Activated CD4-positive, alpha-beta T cell treated with anti-CD3 and anti-CD28 coated beads for 48 hours (primary cell): ENCODE data around the gene EML4.

ENCODE experiments used
- DNase-seq: peaks from one replicate; pipeline ENCODE4 v3.0.0-alpha.2; 2020

The EML4 gene

DNA sequence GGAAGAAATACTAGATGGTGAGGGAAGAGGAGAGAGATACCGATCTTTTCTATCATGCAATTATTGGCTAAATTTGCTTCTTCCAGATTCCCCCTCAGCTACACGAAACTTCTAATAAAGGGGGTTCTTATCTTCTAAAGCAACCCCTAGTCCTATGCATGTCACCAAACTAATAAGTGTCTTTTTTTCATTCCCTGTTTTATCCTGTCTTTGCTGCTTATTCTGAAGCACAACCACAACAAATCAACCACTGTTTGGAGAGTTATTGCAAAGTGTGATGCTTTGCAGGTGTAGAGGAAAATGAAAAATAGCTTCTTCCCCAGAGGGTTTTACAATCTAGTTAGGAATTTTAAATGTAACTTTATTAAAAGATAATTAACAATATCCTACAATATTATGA is 60.8 kb downstream of the EML4 start:
- no peak for DNase-seq

DNA sequence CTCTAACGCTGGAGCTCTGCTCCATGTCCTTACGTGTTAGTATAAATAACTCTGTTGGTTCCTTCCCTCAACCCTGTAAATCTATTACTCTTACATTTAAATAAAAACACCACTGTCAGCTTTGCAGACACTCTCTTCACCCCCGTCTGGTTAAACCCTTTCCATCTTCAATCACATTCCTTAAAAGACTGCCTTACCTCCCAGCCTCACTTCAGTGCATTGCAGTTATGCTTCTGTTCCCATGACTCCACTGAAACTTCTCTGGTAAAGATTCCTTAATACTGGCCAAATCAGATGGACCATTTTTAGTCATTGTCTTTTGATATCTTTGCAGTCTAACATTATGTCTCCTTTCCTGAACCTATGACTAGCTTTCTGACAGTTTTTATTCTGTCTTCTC is 61.7 kb downstream of the EML4 start:
- DNase-seq, result no peak

DNA sequence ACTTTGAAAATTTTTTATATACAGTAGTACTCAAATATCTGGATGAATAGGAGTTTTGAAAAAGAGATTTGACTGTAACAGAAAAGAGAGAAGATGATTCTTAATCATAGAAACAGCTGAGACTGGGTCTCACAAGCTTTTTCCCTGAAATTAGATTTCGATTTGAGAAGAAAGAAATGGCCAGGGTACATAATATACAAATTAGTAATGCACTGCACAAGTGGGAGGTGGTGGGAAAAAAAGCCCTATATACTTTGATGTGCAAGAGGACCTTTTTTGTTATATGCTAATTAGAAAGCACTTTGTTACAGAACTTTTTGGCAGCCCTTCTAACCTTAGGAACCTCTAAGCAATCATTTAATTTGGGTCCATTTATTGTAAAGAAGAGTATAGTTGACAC is 62.9 kb downstream of the EML4 start:
- DNase-seq, result no peak

DNA sequence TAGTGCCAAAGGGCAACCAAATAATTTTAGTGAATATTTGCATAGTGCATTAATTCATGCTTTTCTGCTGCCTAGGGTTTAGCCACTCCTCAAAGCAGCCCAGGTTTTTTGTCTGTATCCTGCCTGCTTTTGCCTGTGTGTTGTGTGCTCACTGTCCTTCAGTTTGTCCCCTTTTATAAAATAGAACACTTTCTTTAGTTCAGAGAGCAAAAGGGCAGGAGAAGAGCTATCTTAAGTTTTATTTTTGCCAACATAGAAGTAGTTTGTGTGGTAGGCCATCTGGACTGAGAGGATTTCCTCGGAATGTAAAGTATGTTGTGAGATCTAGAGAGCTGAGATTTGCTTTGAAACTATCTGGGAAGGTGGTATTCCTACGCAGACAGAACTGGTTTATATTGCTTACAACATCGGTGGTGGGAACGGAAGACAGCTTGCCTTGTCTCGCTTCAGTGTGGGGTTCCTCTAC is 64.9 kb downstream of the EML4 start:
- DNase-seq, result no peak

DNA sequence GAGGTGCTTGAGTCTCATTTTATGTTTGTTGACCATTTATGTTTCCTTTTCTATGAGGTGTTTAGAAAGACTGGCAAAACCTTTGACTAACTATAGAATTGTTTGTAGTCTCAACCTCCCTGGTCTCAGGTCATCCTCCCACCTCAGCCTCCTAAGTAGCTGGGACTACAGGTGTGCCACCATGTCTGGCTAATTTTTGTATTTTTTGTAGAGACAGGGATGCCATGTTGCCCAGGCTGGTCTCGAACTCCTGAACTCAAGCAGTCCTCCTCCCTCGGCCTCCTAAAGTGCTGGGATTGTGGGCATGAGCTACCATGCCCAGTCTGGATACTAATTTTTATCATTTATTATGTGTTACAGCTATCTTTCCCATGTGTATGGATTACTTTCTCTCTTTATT is 67.8 kb downstream of the EML4 start:
- no peak for DNase-seq

DNA sequence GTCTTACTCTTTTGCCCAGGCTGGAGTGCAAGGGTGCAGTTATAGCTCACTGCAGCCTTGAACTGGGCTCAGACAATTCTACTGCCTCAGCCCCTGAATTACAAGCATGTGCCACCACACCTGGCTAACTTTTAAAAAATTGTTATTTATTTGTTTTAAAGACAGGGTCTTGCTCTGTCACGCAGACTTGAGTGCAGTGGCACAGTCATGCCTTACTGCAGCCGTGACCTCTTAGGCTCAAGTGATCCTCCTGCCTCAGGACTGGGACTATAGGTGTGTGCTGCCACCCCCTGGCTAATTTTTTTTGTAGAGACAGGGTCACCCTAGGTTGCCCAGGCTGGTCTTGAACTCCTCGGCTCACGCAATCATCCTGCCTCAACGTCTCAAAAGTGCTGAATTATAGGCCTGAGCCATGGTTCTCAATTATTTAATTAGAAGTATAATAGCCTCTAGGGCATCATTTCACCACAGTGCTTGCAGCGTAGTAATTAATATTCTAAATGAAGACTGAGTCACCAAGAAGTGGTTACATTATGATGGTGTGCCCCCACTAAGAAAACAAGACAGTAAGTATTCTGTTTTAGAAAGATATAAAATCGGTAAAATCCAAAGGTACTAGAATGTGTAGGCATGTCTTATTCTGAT is 69.6 kb downstream of the EML4 start:
- DNase-seq, result peak; percentile 60

DNA sequence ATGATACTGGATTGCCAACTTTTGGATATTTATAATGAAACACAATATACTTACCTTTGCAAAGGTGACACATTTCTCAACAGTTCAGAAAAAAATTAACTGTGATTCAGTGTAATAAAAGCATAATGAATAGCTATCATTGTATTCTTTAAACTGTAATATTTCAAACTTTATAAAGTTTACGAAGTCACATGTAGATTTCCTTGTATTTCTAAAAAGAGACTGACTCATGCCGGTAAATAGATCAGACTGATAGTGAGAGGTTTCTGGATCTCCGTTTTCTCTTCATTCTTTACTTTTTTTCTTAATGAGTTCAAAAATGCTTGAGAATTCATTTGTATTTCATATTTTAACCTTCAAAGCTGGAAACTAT is 70.1 kb downstream of the EML4 start:
- no peak for DNase-seq

DNA sequence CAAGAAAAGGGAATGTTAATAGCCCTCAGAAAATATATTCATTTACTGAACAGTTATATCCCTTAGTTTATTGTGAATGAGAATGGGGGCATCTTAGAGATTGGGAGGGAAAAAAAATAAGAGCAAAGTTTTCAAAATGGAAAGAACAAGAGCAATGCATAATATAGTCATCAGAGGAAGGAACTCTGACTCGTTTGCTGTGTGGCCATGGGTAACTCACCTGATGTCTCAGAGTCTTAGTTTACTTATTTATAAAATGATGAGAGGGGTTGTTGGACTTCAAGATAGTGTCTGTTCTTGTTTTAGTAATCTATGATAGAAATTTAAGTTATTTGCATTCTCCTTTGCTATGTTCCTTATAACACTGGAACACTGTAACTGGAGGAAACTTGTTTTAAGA is 70.7 kb downstream of the EML4 start:
- DNase-seq, result no peak

DNA sequence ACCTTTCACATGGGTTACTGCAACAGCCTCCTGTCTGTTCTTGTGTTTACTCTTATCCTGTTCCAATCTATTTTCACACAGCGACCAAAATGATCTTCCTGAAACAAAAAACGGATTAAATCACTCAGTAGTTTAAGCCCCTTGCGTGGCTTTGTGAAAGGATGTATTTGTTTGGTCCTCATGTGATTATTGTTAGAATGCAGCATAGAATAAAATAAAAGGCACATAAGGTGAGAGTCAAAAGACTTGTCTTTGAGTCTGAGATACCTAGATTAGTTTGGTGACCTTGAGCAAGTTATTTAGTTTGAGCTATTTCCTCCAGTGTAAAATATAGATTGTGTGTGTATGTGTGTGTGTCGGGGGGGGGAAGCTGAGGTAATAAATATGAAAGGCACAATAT is 72.4 kb downstream of the EML4 start:
- DNase-seq, result no peak

DNA sequence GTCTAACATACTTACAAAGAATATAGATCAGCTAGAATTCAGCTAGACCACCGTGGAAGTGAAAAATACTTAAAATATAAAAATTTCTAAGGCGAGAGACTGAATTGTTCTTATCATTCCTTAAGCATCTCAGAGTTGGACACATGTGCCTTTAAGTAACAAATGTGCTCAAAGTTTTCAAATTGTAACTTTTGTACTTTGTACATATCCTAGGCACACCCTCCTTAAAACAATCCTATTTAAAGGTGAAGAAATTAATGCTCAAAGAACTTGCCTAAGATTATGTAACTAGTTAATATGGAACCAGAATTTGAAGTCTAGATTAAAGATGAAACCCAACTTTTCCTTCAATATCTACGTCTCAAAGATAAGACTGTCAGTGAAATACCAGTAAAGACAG is 74.1 kb downstream of the EML4 start:
- no peak for DNase-seq

DNA sequence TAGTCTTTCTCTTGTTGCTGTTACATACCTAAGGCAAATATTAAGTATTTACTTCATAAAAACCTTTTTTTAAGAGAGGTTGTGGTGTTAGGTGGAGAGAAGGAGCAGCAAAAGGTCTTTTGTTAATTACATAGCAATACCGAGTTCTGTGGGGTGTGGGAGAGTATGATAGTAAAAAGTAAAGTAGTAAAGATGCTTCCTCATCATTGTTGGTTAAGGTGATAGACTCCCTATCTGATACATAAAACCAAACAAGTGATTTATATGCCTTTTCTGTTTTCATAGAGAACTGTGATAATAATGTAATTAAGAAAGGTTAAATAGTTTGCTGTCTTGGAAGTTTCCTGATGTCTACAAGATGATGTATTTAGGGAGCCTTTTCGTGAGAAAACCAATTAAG is 75.4 kb downstream of the EML4 start:
- no peak for DNase-seq

DNA sequence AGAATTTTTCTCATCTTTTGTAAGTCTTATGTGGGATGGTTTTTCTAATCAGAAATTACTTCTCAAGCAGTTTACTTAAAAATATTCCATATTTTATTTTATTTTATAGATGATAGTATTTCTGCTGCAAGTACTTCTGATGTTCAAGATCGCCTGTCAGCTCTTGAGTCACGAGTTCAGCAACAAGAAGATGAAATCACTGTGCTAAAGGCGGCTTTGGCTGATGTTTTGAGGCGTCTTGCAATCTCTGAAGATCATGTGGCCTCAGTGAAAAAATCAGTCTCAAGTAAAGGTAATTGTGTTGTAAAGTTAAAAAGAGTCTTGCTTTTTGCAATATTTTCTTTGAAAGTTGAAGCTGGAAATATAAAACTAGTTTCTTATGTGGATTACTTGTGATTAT is 76.2 kb downstream of the EML4 start:
- DNase-seq, result no peak

DNA sequence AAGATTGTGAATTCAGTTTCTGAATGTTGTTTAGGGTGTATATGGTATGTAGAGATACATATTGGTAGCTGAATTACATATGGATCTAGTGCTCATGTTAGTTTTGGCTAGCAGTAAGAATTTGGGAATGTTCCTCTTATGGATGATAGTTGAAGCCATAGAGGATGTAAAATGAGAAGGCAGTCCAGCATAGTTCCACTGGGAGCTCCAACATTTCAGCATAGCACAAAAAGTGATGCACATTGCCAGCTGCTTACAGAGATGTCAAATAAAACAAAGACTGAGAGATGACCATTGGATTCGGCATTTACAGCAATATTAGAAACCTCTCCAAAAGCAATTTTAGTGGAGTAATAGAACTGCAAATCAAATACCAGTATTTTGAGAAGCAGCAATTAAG is 77.4 kb downstream of the EML4 start:
- no peak for DNase-seq

DNA sequence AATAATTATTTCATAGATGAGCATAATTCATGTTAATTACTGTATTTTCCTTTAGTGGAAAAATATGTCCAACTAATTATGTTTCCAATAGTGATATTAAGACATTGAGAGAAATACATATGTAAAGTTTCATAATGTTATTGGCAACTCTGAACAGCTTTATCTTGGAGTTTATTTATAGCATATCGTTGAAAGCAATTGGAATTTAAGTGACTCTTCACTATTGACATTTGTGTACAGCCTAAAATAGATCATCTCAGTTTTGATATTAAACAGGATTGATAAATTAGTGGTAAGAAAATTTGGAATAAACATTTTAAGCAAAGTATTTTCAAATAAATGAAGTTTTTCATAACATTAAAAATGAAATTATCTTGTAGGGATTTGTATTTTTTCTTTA is 79.7 kb downstream of the EML4 start:
- no peak for DNase-seq

DNA sequence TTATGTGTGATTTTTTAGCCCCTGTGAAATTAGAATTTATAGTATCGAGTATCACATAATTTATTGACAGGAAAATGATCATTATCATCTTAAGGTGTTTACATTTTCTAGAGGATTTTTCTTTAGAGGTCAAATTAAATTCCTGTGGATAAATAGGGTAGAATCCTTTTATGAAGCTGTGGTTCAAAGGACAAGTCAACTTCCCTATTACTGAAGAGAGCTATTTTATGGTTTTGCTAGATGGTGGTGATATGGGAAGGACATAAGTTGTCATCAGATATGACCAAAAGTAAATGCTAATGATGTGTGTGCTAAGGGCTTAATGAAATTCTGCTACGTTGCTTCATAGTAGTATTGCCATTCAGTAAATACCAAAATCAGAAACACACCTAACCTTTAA is 80.1 kb downstream of the EML4 start:
- DNase-seq, result no peak

DNA sequence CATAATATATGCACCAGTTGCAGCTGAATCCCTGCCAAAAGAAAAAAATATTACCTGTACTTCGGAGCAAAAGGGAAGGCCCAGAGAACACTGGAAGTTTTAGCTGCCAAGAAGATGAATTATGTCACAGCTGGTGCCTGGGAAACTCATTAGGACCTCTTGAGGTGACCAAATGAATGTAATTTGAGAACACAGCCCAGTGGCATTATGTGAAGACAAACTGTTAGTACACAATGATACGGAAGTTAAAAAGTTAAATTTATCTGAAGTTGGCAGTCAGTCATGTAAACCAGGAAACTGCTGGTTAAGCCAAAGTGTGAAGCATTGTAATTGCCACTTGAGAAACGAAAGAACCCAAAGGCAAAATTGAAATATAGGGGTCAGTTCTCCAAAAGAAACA is 80.7 kb downstream of the EML4 start:
- no peak for DNase-seq

DNA sequence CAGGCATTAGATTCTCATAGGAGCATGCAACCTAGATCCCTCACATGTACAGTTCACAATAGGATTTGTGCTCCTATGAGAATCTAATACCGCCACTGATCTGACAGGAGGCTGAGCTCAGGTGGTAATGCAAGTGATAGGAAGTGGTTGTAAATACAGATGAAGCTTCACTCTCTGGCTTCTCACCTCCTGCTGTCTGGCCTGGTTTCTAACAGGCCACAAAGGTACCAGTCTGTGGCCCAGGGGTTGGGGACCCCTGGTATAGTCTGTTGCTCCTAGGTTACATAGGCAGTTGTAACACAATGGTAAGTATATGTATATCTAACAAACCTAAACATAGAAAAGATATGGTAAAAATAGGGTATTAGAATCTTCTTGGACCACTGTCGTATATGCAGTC is 81.8 kb downstream of the EML4 start:
- no peak for DNase-seq

DNA sequence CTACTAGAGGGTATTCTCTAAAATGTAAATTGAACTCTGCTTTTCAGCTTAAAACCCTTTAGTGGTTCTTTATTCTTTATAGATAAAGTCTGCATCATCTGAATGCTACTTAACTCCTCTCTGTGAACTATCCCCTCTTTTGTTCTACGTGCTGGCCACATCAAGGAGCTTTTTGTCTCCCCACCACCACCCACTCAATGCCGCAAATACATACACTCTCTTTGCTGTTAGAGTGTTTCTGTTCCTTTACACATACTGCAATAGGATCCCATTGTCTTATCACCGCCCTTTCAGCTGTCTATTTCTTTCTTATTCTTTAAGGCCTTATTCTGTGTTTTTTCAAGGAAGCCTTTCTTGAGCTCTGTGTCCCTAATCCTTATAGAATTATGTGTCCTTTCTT is 83.3 kb downstream of the EML4 start:
- DNase-seq, result peak; percentile 22

DNA sequence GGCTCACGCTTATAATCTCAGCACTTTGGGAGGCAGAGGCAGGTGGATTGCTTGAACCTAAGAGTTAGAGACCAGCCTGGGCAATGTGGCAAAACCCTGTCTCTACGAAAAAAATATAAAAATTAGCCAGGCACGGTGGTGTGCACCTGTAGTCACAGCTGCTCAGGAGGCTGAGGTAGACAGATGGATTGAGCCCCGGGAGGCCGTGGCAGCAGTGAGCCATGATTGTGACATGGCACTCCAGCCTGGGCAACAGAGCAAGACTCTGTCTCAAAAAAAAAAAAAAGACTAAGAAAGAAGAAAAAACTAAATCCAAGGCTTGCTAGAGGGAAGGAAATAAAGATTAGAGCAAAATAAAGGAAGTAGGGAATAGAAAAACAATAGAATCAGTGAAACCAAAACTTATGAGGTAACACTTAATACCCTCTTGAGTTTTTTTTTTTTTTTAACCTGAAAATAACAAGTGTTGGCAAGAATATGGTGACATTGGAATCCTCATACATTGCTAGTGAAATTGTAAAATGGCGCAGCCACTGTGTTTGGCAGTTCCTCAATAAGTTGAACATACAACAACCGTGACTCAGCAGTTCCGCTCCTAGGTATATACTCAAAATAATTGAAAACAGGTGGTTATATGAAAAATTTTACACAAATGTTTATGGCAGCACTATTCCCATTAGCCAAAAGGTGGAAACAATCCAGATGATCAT is 85.2 kb downstream of the EML4 start:
- no peak for DNase-seq

DNA sequence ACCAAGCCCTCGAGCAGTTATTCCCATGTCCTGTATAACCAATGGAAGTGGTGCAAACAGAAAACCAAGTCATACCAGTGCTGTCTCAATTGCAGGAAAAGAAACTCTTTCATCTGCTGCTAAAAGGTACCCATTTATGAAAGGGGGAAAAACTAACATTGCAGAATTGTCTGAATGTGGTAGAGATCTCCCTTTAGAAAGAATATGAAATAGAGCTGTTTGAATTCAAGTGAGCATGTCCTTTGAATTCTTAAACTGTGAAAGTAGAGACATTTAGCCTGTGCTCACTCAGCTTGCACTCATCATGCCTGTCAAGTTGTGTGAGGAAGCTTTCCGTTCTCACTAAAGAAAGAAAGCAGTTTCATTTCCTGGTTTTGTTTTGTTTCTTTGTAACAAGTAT is 87.4 kb downstream of the EML4 start:
- no peak for DNase-seq

DNA sequence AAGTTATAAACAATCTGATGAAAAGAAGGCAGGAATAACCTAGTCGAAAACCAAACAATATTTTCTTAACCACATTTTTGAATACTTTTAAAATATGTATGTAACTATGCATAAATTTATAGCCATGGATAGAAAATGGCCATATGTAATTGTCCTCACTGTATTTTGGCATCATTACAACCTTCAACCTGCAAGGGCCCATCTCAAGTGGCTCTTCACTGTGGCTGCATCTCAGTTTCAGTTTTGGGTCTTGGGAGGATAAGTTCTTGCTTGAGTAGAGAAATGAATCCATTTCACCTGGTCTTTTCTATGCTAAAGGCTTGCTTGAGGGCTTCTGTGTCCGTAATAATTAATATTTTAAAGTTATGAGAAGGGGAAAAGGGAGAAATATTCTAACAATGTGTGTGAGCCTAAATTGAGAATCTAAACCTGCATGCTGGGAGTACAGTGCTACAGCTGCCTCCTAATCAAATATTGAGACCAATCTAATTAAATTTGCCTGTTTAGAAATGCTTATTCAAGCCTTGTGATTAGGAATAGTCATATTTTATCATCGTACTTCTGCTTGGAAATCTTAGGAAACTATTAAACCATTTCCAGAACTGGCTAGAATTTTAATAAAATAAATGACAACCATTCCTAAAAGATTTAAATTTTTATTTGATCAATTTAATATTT is 92.5 kb downstream of the EML4 start:
- no peak for DNase-seq

DNA sequence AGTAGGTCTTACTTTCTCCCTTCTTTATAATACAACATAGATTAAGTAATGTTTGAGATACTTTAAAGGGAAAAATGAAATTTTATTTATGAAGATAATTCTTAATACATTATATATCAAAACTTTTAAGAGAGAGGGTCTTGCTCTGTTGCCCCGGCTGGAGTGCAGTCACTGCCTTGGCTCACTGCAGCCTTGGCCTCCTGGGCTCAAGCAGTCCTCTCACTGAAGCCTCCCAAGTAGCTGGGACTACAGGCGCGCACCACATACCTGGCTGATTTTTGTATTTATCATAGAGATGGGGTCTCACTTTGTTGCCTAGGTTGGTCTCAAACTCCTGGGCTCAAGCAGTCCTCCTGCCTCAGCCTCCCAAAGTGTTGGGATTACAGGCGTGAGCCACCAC is 97.1 kb downstream of the EML4 start:
- no peak for DNase-seq

DNA sequence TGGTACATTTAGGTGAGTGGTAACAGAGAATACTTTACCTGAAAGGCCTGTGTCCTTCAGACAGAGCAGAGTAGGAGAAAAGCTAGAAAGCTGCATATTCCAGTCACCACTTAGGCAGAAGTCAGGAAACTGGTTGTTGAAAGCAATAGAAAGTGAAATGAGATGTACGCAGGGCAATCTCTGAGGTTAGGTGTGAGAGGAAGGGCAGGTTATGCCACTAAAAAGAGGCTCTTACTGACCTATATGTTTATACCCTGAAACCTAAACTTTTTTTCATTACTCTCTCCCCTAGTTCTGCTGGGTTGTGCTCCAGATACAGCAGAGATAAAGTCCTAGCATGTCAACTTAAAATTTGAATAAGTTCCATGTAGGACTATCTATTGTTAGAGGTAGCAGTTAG is 98.4 kb downstream of the EML4 start:
- DNase-seq, result no peak

DNA sequence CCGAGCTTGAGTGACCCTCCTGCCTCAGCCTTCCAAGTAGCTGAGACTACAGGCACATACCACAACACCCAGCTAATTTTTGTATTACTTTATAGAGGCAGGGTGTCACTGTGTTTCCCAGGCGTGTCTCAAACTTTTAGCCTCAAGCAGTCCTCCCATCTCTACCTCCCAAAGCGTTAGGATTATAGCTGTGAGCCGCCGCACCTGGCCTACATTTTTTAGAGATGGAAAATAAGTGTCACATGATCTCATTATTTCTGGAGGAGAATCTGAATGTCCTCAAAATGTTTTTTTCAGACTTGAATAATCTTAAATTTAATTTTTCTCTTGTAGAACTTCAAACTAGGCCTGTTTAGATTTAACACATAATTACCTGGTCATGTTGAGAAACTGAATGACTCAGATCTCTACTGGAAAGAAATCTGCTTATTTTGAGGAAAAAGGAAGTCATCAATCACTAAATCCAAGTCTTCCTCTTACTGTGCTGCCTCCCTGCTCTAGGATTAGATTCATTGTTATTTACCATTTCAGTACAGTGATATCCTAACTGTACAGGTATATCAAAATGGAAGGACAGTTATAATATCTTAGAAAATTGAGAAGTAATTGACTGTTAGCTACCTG is 99.5 kb downstream of the EML4 start:
- no peak for DNase-seq
